Thoracic aorta endothelial cell (primary cell): ENCODE data around the gene BCR. TPM values are rescaled to one million over a fixed set of nuclear protein-coding genes. Genes with fewer than 3 reads are reported as not detected.

Experiments
- small RNA-seq: library from RNA; depleted of rRNA; stranded (forward); fragments of <200 nt; gene quantifications from one replicate; pipeline ENCODE3, GENCODE V24; 2012
- total RNA-seq: library from RNA; depleted of rRNA; stranded (reverse); fragments of >200 nt; gene quantifications from 2 replicates; pipeline ENCODE4 v1.2.3, GENCODE V29; 2012

BCR gene
- total RNA-seq, result 127 and 141 TPM in 2 replicates

GRCh38 chr22:23180301-23180892, at the start of gene BCR:
BCR (plus strand) TSS chr22:23180509; CDS start chr22:23180961, 452 bp downstream.

GRCh38 chr22:23144932-23145877, 35.1 kb upstream of the BCR start, which contains the start of gene RAB36:
RAB36 (plus strand) TSS chr22:23145477; CDS start chr22:23146617, 1,140 bp downstream.

Small RNAs within 50 kb of the gene (small RNA-seq; reads per million reads assigned to genes)
- gene BCRP8, result not detected
- gene RF00017, result not detected
- not detected for gene RF00066
- gene RN7SL263P, result not detected

Other genes with a start within 250 kb of the BCR start
- 1.7 and 3.6 TPM in 2 replicates for gene GNAZ, start 110.0 kb upstream of the BCR start, total RNA-seq
- gene RSPH14, start 38.5 kb upstream of the BCR start, total RNA-seq, result 0.07 TPM in 1 of 2 replicates, not detected in the other
- gene RAB36, start 35.0 kb upstream of the BCR start, total RNA-seq, result 1.5 and 3.3 TPM in 2 replicates